ENCODE data around the gene MID1.

DNA sequence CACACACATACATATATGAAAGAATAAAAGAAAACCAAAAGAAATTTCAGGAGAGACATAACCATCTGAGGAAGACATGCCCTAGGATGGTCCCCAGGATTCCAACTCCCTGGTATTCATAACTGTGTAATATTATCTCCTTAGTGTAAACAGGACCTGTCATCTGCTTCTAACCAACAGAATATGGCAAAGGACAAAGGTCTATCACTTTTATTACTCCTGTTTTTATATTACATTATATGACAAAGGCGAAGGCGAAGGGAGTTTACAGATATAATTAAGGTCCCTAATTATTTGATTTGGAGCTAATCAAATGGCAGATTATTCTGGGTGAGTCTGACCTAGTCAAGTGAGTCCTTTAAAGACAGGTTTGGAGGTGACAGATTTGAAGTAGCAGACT lies 155.1 kb downstream of the MID1 start:
- TF ChIP-seq, protein P1, sequence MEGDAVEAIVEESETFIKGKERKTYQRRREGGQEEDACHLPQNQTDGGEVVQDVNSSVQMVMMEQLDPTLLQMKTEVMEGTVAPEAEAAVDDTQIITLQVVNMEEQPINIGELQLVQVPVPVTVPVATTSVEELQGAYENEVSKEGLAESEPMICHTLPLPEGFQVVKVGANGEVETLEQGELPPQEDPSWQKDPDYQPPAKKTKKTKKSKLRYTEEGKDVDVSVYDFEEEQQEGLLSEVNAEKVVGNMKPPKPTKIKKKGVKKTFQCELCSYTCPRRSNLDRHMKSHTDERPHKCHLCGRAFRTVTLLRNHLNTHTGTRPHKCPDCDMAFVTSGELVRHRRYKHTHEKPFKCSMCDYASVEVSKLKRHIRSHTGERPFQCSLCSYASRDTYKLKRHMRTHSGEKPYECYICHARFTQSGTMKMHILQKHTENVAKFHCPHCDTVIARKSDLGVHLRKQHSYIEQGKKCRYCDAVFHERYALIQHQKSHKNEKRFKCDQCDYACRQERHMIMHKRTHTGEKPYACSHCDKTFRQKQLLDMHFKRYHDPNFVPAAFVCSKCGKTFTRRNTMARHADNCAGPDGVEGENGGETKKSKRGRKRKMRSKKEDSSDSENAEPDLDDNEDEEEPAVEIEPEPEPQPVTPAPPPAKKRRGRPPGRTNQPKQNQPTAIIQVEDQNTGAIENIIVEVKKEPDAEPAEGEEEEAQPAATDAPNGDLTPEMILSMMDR (conservative IDR thresholded peaks at IDR 0.05), result no peak
- TF ChIP-seq EZH2 (IDR thresholded peaks at IDR 0.05; ENCODE audit: low read depth), result no peak

Measured in PC-9 (cell line).